Cardiac muscle cell (in vitro differentiated cells and primary cell): ENCODE data around the gene SFSWAP. TPM values are rescaled to one million over a fixed set of nuclear protein-coding genes. Genes with fewer than 3 reads are reported as not detected.
A peak's percentile ranks its signal among the peaks of the same experiment; 100 is the strongest.

ENCODE experiments used
- DNase-seq, 2 donors: peaks; one replicate each; pipeline versions ENCODE4 v3.0.0 to v3.0.0-alpha.2; 2010 to 2017; ENCODE audit warnings: low read depth in 1 of 2, low spot score in 1 of 2
- H3K27ac ChIP-seq: fragments of 200-600 bp; sonication (generic); 2 replicates; pipeline ENCODE4 v1.5.1; 2016
- H3K27me3 ChIP-seq: fragments of 200-600 bp; sonication (generic); 2 replicates; pipeline ENCODE4 v1.6.0; 2016; ENCODE audit warnings: control low read depth
- H3K36me3 ChIP-seq: fragments of 200-600 bp; sonication (generic); 2 replicates; pipeline ENCODE4 v1.5.1; 2016; ENCODE audit warnings: control low read depth
- H3K4me1 ChIP-seq: fragments of 200-600 bp; sonication (generic); 2 replicates; pipeline ENCODE4 v1.8.1; 2017; ENCODE audit warnings: low read depth, mild to moderate bottlenecking, mixed run types
- H3K4me3 ChIP-seq: fragments of 200-600 bp; sonication (generic); 2 replicates; pipeline ENCODE4 v1.5.1; 2016; ENCODE audit warnings: mild to moderate bottlenecking
- H3K9me3 ChIP-seq: fragments of 200-600 bp; sonication (generic); 2 replicates; pipeline ENCODE4 v1.5.1; 2017; ENCODE audit warnings: low read depth, mild to moderate bottlenecking, control low read depth
- polyA plus RNA-seq: library from polyadenylated mRNA; unstranded; fragments of >200 nt; fragmentation: Nextera tagmentation; extraction: Ambion mirVana; gene quantifications from 2 replicates; pipeline ENCODE4 v1.2.1, GENCODE V29; 2016
- total RNA-seq: library from RNA; depleted of rRNA; stranded (reverse); fragments of >200 nt; gene quantifications from 2 replicates; pipeline ENCODE4 v1.2.3, GENCODE V29; 2016
- TF ChIP-seq, protein P1 (sequence below): IDR thresholded peaks from 2 replicates; pipeline ENCODE4 v1.5.1; 2012; ENCODE audit warnings: low read depth, mild to moderate bottlenecking, low read length

SFSWAP gene
- total and polyA plus RNA-seq, 2 experiments from 2014 or later: 24.1 to 44.8 TPM

- peaks cover 25% of the 10 kb centered on the region for H3K36me3 ChIP-seq
These were observed 76.3 kb downstream of the SFSWAP start for GRCh38 chr12:131787143-131787660.

DNA sequence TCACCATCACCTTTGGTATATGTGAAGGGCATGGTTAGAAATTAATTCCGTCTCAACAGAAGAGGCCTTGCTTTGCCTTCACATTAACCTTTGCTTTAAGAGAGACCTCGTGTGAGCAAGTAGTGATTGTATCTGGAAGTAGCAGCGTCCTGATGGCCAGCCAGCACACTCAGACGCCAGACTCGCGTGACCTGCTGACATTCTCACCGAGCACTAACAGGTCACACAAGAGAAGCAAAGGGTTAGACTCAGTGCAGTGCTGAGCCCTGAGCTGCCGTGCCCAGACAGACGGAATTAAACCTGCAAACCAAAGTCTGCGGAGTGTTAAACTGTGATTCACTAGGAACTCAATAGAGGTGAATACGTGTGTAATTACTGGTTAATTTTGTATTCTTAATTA is 77.2 kb downstream of the SFSWAP start:
- TF ChIP-seq, protein P1, sequence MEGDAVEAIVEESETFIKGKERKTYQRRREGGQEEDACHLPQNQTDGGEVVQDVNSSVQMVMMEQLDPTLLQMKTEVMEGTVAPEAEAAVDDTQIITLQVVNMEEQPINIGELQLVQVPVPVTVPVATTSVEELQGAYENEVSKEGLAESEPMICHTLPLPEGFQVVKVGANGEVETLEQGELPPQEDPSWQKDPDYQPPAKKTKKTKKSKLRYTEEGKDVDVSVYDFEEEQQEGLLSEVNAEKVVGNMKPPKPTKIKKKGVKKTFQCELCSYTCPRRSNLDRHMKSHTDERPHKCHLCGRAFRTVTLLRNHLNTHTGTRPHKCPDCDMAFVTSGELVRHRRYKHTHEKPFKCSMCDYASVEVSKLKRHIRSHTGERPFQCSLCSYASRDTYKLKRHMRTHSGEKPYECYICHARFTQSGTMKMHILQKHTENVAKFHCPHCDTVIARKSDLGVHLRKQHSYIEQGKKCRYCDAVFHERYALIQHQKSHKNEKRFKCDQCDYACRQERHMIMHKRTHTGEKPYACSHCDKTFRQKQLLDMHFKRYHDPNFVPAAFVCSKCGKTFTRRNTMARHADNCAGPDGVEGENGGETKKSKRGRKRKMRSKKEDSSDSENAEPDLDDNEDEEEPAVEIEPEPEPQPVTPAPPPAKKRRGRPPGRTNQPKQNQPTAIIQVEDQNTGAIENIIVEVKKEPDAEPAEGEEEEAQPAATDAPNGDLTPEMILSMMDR: no peak
- Histone ChIP-seq H3K27me3 (no peaks in the 10 kb centered on the region), H3K4me1 (no peaks in the 10 kb centered on the region), H3K9me3 (no peaks in the 10 kb centered on the region), H3K4me3 (no peak overlapping the region), H3K27ac (no peak overlapping the region), H3K36me3 (peaks cover 19% of the 10 kb centered on the region)
- no peak for DNase-seq

More at GRCh38 chr12:131787143-131787660, 76.3 kb downstream of the SFSWAP start:
- Histone ChIP-seq H3K9me3 (no peaks in the 10 kb centered on the region), H3K4me3 (no peak overlapping the region), H3K4me1 (no peaks in the 10 kb centered on the region), H3K27me3 (no peaks in the 10 kb centered on the region), H3K27ac (no peak overlapping the region)
- no peak for DNase-seq
- TF ChIP-seq, protein P1: no peak

GRCh38 chr12:131789638-131790037 is 78.7 kb downstream of the SFSWAP start:
- H3K36me3 ChIP-seq: peaks cover 19% of the 10 kb centered on the region
- no peak for DNase-seq

GRCh38 chr12:131793243-131794022 is 82.5 kb downstream of the SFSWAP start:
- no peak overlapping the region for H3K4me3 ChIP-seq
- H3K27ac ChIP-seq: no peak overlapping the region
- no peaks in the 10 kb centered on the region for H3K27me3 ChIP-seq
- DNase-seq: peak in 1 of 2 donors; percentile 37
- H3K9me3 ChIP-seq: no peaks in the 10 kb centered on the region
- H3K36me3 ChIP-seq: peaks cover 14% of the 10 kb centered on the region
- TF ChIP-seq, protein P1: no peak
- no peaks in the 10 kb centered on the region for H3K4me1 ChIP-seq

More at GRCh38 chr12:131789638-131790037, 78.7 kb downstream of the SFSWAP start:
- Histone ChIP-seq H3K9me3 (no peaks in the 10 kb centered on the region), H3K27ac (no peak overlapping the region), H3K27me3 (no peaks in the 10 kb centered on the region), H3K4me1 (no peaks in the 10 kb centered on the region), H3K4me3 (no peak overlapping the region)
- TF ChIP-seq, protein P1: no peak

- Histone ChIP-seq H3K36me3 (peaks cover 16% of the 10 kb centered on the region), H3K4me1 (no peaks in the 10 kb centered on the region), H3K9me3 (no peaks in the 10 kb centered on the region), H3K27ac (no peak overlapping the region), H3K27me3 (no peaks in the 10 kb centered on the region), H3K4me3 (no peak overlapping the region)
- TF ChIP-seq, protein P1: no peak
- DNase-seq: no peak
These were observed 83.2 kb downstream of the SFSWAP start for GRCh38 chr12:131794061-131794460.
